Ascending aorta (tissue), 2 donors: Measurements from ENCODE around the gene SPATA31A7. TPM values are rescaled to one million over a fixed set of nuclear protein-coding genes. Genes with fewer than 3 reads are reported as not detected.
"Not testable (repeated sequence)": the region's sequence is repeated elsewhere in the genome, so short reads cannot be mapped to it uniquely, and the experiment has no call there.

ENCODE experiments used
- DNase-seq, 2 donors: peaks; one replicate each; pipeline ENCODE4 v3.0.0-alpha.2; 2019; ENCODE audit warnings: low spot score in 2 of 2
- H3K27ac ChIP-seq, 2 donors: fragments of 200-600 bp; sonication (generic); one replicate each; pipeline ENCODE4 v1.5.1; 2016 to 2017; ENCODE audit warnings: mild to moderate bottlenecking in 1 of 2
- H3K27me3 ChIP-seq: fragments of 200-600 bp; sonication (generic); one replicate; pipeline ENCODE4 v1.5.1; 2017
- H3K36me3 ChIP-seq, 2 donors: fragments of 200-600 bp; sonication (generic); one replicate each; pipeline ENCODE4 v1.5.1; 2016
- H3K4me1 ChIP-seq, 2 donors: fragments of 200-600 bp; sonication (generic); one replicate each; pipeline ENCODE4 v1.5.1; 2016 to 2017; ENCODE audit warnings: mild to moderate bottlenecking in 1 of 2
- H3K4me3 ChIP-seq, 2 donors: fragments of 200-600 bp; sonication (generic); one replicate each; pipeline ENCODE4 v1.5.1; 2016 to 2017; ENCODE audit warnings: mild to moderate bottlenecking in 1 of 2
- H3K9me3 ChIP-seq, 2 donors: fragments of 200-600 bp; sonication (generic); one replicate each; pipeline ENCODE4 v1.5.1; 2016
- intact Hi-C: fragments of 100-400 bp; cut with DNase I; formaldehyde crosslinking; loops from one replicate; pipeline ENCODE4 v1.15.1; 2023
- total RNA-seq: library from RNA; depleted of rRNA; stranded (reverse); fragments of >200 nt; gene quantifications from one replicate; pipeline ENCODE4 v1.1.0, GENCODE V29; 2016

SPATA31A7 gene
- not detected for total RNA-seq

- H3K4me1 ChIP-seq, H3K36me3 ChIP-seq, intact Hi-C loops, DNase-seq, H3K27ac ChIP-seq, H3K9me3 ChIP-seq, H3K27me3 ChIP-seq, H3K4me3 ChIP-seq: not testable (repeated sequence)
Observed at GRCh38 chr9:61189736-61190135, at the start of gene SPATA31A7. TSS of gene SPATA31A7 (plus strand) at chr9:61190036. CDS start at chr9:61190065, 29 bp downstream.

DNA sequence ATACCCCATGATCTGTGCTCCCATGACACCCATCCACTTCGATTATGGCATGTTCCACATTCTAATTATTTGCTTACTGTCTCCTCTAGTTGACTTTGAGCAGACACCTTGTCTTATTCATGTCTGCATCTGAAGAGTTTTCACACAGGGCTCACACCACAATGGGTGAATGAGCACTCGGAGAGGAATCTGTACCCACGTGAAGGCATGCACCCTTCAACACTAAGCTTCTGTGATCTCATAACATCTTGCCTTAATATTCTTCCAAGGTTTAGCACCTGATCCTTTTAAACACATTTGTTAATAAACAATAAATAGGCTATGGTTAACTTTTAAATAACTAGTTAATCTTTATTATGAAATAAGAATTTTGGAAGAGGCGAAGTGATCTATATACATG is 36.6 kb downstream of the SPATA31A7 start:
- H3K36me3 ChIP-seq, H3K9me3 ChIP-seq, H3K4me1 ChIP-seq, DNase-seq, H3K27me3 ChIP-seq, H3K4me3 ChIP-seq, H3K27ac ChIP-seq, intact Hi-C loops: not testable (repeated sequence)
